NCI-H446 (cell line): ENCODE measurements around the gene FLRT2.

Experiments
- DNase-seq, 2 experiments: peaks; one replicate each; lab custom pipeline; 2025; lab: John Stamatoyannopoulos, UW

Gene FLRT2

DNA sequence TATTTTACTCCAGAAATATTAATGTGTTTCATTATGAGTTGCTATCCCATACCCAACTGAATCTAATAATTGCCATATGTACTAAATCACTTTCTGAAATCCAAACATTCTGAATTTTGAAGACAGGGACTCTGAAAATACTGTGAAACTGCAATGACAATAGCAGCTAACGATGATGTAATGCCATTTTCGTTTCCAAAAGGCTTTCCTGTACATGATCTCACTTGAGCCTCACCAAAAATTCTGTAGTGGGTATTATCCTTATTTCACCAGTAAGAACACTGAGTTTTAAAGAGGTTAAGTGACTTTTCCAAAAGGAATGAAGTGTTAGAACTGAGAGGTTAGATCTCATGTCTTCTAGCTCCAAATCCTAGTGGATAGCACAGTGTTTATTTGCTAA, 133.3 kb downstream of the FLRT2 start:
- DNase-seq = no peak

GRCh38 chr14:85663667-85664066, 133.7 kb downstream of the FLRT2 start:
- no peak for DNase-seq

- no peak for DNase-seq
Observed at GRCh38 chr14:85675957-85676356, 146.0 kb downstream of the FLRT2 start.

DNA sequence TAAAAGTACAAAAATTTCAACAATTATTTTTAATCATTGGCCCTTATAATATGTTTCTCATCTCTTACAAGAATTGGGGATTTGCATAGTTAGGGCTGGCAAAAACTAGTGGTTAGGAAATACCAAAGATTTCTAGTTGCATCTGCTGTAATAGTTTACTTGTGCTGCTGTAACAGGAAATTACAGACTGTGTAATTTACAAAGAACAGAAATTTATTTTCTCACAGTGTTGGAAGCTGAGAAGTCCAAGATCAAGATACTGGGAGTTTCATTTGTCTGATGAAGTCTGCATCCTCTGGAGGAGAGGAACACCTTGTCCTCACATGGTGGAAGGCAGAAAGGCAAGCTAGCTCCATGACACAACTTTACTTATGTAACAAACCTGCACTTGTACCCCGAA, 157.0 kb downstream of the FLRT2 start:
- no peak for DNase-seq

DNA sequence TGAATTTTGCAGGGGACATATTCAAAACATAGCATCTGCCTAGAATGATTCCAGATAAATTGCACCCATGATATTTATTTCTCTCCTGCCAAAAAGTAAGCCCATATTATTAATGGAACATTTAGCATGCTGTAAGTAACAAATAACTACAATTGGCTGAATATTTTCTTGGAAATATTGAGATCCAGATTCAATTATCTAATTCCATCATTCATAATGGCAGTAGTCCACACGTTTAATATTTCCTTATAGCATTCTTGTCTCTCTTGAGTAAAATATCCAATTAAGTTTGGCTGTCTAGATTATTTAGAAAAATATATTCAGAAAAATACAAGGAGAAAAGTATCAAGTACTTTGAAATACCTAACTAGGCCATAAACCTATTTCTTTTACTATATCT, 157.5 kb downstream of the FLRT2 start:
- DNase-seq = no peak

DNA sequence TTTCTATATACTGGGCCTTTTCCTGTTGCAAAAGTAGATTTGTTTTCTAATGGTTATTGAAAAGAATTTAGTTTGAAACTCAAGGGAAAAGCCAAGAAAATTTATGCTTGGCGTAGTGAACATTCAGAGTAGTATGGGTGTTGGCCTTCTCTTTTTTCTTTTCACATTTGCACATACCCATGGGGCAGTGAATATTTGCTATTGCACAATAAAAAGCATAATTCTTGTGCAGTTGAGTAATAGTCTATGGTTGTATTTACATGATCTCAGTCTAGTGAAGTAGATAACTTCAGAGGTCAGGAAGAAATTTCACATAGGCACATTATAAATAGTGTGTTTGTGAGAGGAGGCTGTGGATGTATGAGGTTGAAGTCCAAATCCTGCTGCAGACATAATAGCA, 158.1 kb downstream of the FLRT2 start:
- DNase-seq = no peak

DNA sequence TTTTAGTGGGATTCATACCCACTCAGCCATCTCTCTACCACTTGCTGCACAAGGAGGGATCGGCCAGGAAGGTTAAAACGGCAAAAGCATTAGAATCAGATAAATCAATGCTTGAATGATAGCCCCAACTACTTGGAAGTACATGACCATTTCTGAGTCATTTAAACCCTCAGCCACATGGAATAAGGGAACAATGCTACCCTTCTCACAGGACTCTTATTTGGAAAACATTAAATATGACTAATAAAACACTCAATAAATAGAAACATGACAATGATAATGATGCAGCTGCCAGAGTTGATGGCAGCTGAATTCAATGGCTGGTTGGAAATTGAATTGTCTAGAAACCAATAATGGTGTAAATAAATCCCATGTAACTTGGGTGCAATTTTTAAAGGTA, 165.4 kb downstream of the FLRT2 start:
- DNase-seq = no peak

GRCh38 chr14:85701116-85701515, 171.2 kb downstream of the FLRT2 start:
- no peak for DNase-seq

- DNase-seq = no peak
Observed at GRCh38 chr14:85701763-85702162, 171.8 kb downstream of the FLRT2 start.

DNA sequence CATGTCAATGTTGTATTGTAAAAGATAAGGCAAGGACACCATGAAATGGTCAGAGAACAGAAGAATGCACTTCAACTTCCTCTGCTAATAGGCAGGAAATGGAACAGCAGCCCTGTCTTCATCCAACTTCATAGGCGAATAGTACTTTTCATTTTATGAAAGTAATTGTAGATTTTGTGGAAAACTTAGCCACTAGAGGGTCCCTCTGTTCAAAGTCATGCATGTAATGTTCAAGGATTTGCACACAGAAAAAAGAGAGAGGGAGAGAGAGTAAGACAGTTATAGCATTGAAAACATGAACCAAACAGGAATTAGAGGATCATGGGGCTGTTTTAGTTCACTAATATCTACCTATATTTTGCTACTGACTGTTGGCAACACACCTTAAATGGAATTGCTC, 172.2 kb downstream of the FLRT2 start:
- DNase-seq = no peak

- DNase-seq = no peak
Observed at GRCh38 chr14:85702997-85703396, 173.1 kb downstream of the FLRT2 start.
